H7 (cell line): ENCODE data around the gene SERPINB1. TPM values are rescaled to one million over a fixed set of nuclear protein-coding genes. Genes with fewer than 3 reads are reported as not detected.

Source experiments
- DNase-seq: peaks from one replicate; pipeline ENCODE4 v3.0.0; 2012
- H3K27me3 ChIP-seq: 2 replicates; pipeline ENCODE4 v1.6.0; 2011; ENCODE audit warnings: mild to moderate bottlenecking, low read length; ENCODE audit not compliant: control insufficient read depth, insufficient read depth
- H3K36me3 ChIP-seq: replicated peaks from 2 replicates; pipeline ENCODE4 v1.5.1; 2011; ENCODE audit warnings: low read length; ENCODE audit not compliant: control insufficient read depth, insufficient read depth
- H3K4me3 ChIP-seq: 2 replicates; pipeline ENCODE4 v1.5.1; 2011; ENCODE audit warnings: low read depth, mild to moderate bottlenecking, control low read depth, low read length, moderate library complexity; ENCODE audit not compliant: insufficient read depth
- total RNA-seq: library from RNA; depleted of rRNA; stranded (reverse); fragments of >200 nt; shearing (Covaris generic); gene quantifications from 2 replicates; pipeline ENCODE4 v1.2.3, GENCODE V29; 2014

The SERPINB1 gene
- total RNA-seq, 1 experiment from 2014 or later = 13.6 TPM

GRCh38 chr6:2823104-2823850, 18.4 kb downstream of the SERPINB1 start:
- no peaks in the 10 kb centered on the region for H3K36me3 ChIP-seq
- H3K4me3 ChIP-seq = no peak overlapping the region
- H3K27me3 ChIP-seq = no peaks in the 10 kb centered on the region
- no peak for DNase-seq

GRCh38 chr6:2821554-2821953, 20.1 kb downstream of the SERPINB1 start:
- Histone ChIP-seq H3K27me3 (no peaks in the 10 kb centered on the region), H3K4me3 (no peak overlapping the region)
- no peak for DNase-seq

GRCh38 chr6:2820415-2820814, 21.2 kb downstream of the SERPINB1 start:
- no peak overlapping the region for H3K4me3 ChIP-seq
- no peaks in the 10 kb centered on the region for H3K36me3 ChIP-seq
- no peaks in the 10 kb centered on the region for H3K27me3 ChIP-seq
- DNase-seq = no peak

More at GRCh38 chr6:2821554-2821953, 20.1 kb downstream of the SERPINB1 start:
- H3K36me3 ChIP-seq = no peaks in the 10 kb centered on the region

GRCh38 chr6:2819978-2820377, 21.7 kb downstream of the SERPINB1 start:
- Histone ChIP-seq H3K4me3 (no peak overlapping the region), H3K36me3 (no peaks in the 10 kb centered on the region), H3K27me3 (no peaks in the 10 kb centered on the region)
- no peak for DNase-seq

- no peak for DNase-seq
- Histone ChIP-seq H3K4me3 (no peak overlapping the region), H3K36me3 (no peaks in the 10 kb centered on the region), H3K27me3 (no peaks in the 10 kb centered on the region)
Observed at GRCh38 chr6:2819115-2819514, 22.5 kb downstream of the SERPINB1 start.

- Histone ChIP-seq H3K27me3 (no peaks in the 10 kb centered on the region), H3K4me3 (no peak overlapping the region), H3K36me3 (no peaks in the 10 kb centered on the region)
- no peak for DNase-seq
Observed at GRCh38 chr6:2818593-2818992, 23.1 kb downstream of the SERPINB1 start.

- DNase-seq = no peak
- H3K4me3 ChIP-seq = no peak overlapping the region
- H3K36me3 ChIP-seq = no peaks in the 10 kb centered on the region
- no peaks in the 10 kb centered on the region for H3K27me3 ChIP-seq
Observed at GRCh38 chr6:2817903-2818443, 23.7 kb downstream of the SERPINB1 start.

GRCh38 chr6:2816158-2816557, 25.5 kb downstream of the SERPINB1 start:
- DNase-seq = no peak
- no peaks in the 10 kb centered on the region for H3K27me3 ChIP-seq
- no peaks in the 10 kb centered on the region for H3K36me3 ChIP-seq
- no peak overlapping the region for H3K4me3 ChIP-seq

GRCh38 chr6:2812695-2813094, 29.0 kb downstream of the SERPINB1 start:
- Histone ChIP-seq H3K27me3 (no peaks in the 10 kb centered on the region), H3K36me3 (no peaks in the 10 kb centered on the region), H3K4me3 (no peak overlapping the region)
- DNase-seq = no peak

GRCh38 chr6:2810092-2810671, 31.5 kb downstream of the SERPINB1 start:
- H3K36me3 ChIP-seq = no peaks in the 10 kb centered on the region
- H3K4me3 ChIP-seq = no peak overlapping the region
- no peaks in the 10 kb centered on the region for H3K27me3 ChIP-seq
- no peak for DNase-seq

GRCh38 chr6:2809015-2809414, 32.6 kb downstream of the SERPINB1 start:
- Histone ChIP-seq H3K36me3 (no peaks in the 10 kb centered on the region), H3K27me3 (no peaks in the 10 kb centered on the region), H3K4me3 (no peak overlapping the region)
- no peak for DNase-seq

GRCh38 chr6:2807342-2808090, 34.1 kb downstream of the SERPINB1 start:
- H3K36me3 ChIP-seq = no peaks in the 10 kb centered on the region
- no peaks in the 10 kb centered on the region for H3K27me3 ChIP-seq
- H3K4me3 ChIP-seq = no peak overlapping the region
- DNase-seq = no peak

GRCh38 chr6:2806644-2807043, 35.0 kb downstream of the SERPINB1 start:
- no peaks in the 10 kb centered on the region for H3K36me3 ChIP-seq
- H3K4me3 ChIP-seq = no peak overlapping the region
- no peaks in the 10 kb centered on the region for H3K27me3 ChIP-seq
- no peak for DNase-seq

- no peaks in the 10 kb centered on the region for H3K36me3 ChIP-seq
- no peaks in the 10 kb centered on the region for H3K27me3 ChIP-seq
- DNase-seq = no peak
- no peak overlapping the region for H3K4me3 ChIP-seq
Observed at GRCh38 chr6:2805031-2805430, 36.6 kb downstream of the SERPINB1 start.

GRCh38 chr6:2804516-2804915, 37.1 kb downstream of the SERPINB1 start:
- no peaks in the 10 kb centered on the region for H3K36me3 ChIP-seq
- H3K4me3 ChIP-seq = no peak overlapping the region
- H3K27me3 ChIP-seq = no peaks in the 10 kb centered on the region
- no peak for DNase-seq
